ENCODE results near the gene NELFCD. TPM values are rescaled to one million over a fixed set of nuclear protein-coding genes. Genes with fewer than 3 reads are reported as not detected.

NELFCD gene
- total and polyA plus RNA-seq, 8 donors = 48.3 to 130 (median 114) TPM

GRCh38 chr20:59000326-59000725 is 19.3 kb downstream of the NELFCD start:
- Histone ChIP-seq H3K4me1 (peaks cover 9 to 33% of the 10 kb centered on the region in 2 donors), H3K4me3 (no peak overlapping the region), H3K36me3 (peaks cover 0 to 87% of the 10 kb centered on the region in 2 donors), H3K9me3 (no peaks in the 10 kb centered on the region), H3K27me3 (no peaks in the 10 kb centered on the region), H3K27ac (no peak overlapping the region)
- ATAC-seq = no peak
- TF ChIP-seq CTCF (IDR thresholded peaks at IDR 0.05) = no peak
- DNase-seq = no peak
- intact Hi-C loops (cut with DNase I) = no loop called here

GRCh38 chr20:59001068-59001448 is 20.0 kb downstream of the NELFCD start:
- no peak for DNase-seq
- H3K9me3 ChIP-seq = no peaks in the 10 kb centered on the region
- no peak for ATAC-seq
- peaks cover 16 to 40% of the 10 kb centered on the region in 2 donors for H3K4me1 ChIP-seq
- H3K4me3 ChIP-seq = no peak overlapping the region
- no peaks in the 10 kb centered on the region for H3K27me3 ChIP-seq
- intact Hi-C loops (cut with DNase I) = no loop called here
- no peak overlapping the region for H3K27ac ChIP-seq
- no peak for TF ChIP-seq CTCF (IDR thresholded peaks at IDR 0.05)
- H3K36me3 ChIP-seq = peaks cover 0 to 80% of the 10 kb centered on the region in 2 donors

GRCh38 chr20:59001449-59002171 is 20.6 kb downstream of the NELFCD start:
- DNase-seq (no peak), ATAC-seq (no peak)
- Histone ChIP-seq H3K27me3 (no peaks in the 10 kb centered on the region), H3K27ac (no peak overlapping the region), H3K4me1 (peaks cover 20 to 43% of the 10 kb centered on the region in 2 donors), H3K4me3 (no peak overlapping the region), H3K36me3 (peaks cover 0 to 74% of the 10 kb centered on the region in 2 donors), H3K9me3 (no peaks in the 10 kb centered on the region)
- intact Hi-C loops (cut with DNase I) = no loop called here
- no peak for TF ChIP-seq CTCF (IDR thresholded peaks at IDR 0.05)

GRCh38 chr20:59002388-59002787 is 21.3 kb downstream of the NELFCD start:
- intact Hi-C loops (cut with DNase I) = no loop called here
- no peak overlapping the region for H3K27ac ChIP-seq
- H3K27me3 ChIP-seq = no peaks in the 10 kb centered on the region
- DNase-seq = no peak
- no peaks in the 10 kb centered on the region for H3K9me3 ChIP-seq
- H3K4me1 ChIP-seq = peaks cover 20 to 45% of the 10 kb centered on the region in 2 donors
- ATAC-seq = no peak
- H3K36me3 ChIP-seq = peaks cover 0 to 66% of the 10 kb centered on the region in 2 donors
- H3K4me3 ChIP-seq = no peak overlapping the region
- no peak for TF ChIP-seq CTCF (IDR thresholded peaks at IDR 0.05)

GRCh38 chr20:59002874-59003399 is 21.9 kb downstream of the NELFCD start:
- Histone ChIP-seq H3K4me3 (no peak overlapping the region), H3K36me3 (peaks cover 0 to 61% of the 10 kb centered on the region in 2 donors), H3K27me3 (no peaks in the 10 kb centered on the region), H3K4me1 (peaks cover 20 to 51% of the 10 kb centered on the region in 2 donors), H3K27ac (no peak overlapping the region), H3K9me3 (no peaks in the 10 kb centered on the region)
- TF ChIP-seq CTCF (IDR thresholded peaks at IDR 0.05) = no peak
- no peak for ATAC-seq
- peak in 1 of 4 donors; percentile 15 for DNase-seq
- intact Hi-C loops (cut with DNase I) = no loop called here
